ENCODE results near the gene CCDC17. TPM values are rescaled to one million over a fixed set of nuclear protein-coding genes. Genes with fewer than 3 reads are reported as not detected.

Gene CCDC17
- polyA plus RNA-seq, 2 of the 4 experiments (the other 2 are of a cell fraction) = 0.26 to 0.50 TPM

DNA sequence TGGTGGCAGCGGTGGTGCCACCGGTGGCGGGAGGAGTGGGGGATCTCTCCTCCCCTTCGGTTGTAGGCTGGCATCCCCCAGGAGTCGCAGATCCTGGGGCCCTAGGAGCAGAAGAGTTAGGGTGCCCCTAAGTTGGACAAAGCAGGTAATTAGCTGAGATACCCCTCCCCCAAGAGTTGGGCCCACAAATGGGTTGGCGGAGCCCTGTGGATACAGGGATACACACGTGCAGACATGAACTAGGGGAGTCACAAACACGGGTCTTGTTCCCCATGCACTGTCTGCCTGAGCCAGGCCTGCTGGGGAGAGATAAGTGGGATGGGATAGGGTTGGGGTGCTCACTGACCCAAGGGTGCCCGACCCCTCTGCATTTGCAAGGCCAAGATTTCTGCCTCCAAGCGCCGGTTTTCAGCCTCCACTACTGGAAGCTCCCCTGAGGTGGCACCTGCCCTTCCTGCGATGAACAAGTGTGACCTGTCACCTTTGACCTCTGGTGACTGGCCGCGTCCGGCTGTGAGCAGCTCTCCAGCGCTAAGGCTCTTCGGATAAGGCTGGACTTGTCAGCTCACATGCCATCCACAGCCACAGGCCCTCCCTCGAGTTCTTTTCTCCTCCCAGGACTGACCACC is 1.8 kb downstream of the CCDC17 start:
- peak in 1 of 2 experiments; percentile 7 for DNase-seq (ENCODE audit: low read depth in 1 of 2, low spot score in 1 of 2)
- CTCF ChIA-PET = no interaction called here
- POLR2A ChIA-PET = no interaction called here
- Histone ChIP-seq H3K27ac (no peak overlapping the region), H3K4me2 (no peak overlapping the region), H3K4me3 (no peak overlapping the region), H3K4me1 (no peaks in the 10 kb centered on the region), H3K9me3 (no peaks in the 10 kb centered on the region)
- TF ChIP-seq, protein P1, sequence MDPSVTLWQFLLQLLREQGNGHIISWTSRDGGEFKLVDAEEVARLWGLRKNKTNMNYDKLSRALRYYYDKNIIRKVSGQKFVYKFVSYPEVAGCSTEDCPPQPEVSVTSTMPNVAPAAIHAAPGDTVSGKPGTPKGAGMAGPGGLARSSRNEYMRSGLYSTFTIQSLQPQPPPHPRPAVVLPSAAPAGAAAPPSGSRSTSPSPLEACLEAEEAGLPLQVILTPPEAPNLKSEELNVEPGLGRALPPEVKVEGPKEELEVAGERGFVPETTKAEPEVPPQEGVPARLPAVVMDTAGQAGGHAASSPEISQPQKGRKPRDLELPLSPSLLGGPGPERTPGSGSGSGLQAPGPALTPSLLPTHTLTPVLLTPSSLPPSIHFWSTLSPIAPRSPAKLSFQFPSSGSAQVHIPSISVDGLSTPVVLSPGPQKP (IDR thresholded peaks at IDR 0.05; ENCODE audit: low read depth, low read length) = no peak
- TF ChIP-seq TP53 (CRISPR knock-in tag; IDR thresholded peaks at IDR 0.05) (no peak), BHLHE40 (IDR thresholded peaks at IDR 0.05; ENCODE audit: low read depth, low read length) (no peak), ZNF302 (CRISPR knock-in tag; IDR thresholded peaks at IDR 0.05) (no peak), GATA3 (IDR thresholded peaks at IDR 0.05; ENCODE audit: borderline replicate concordance) (no peak), SMC3 (IDR thresholded peaks at IDR 0.05) (no peak), TFCP2L1 (CRISPR knock-in tag; IDR thresholded peaks at IDR 0.05) (no peak), JUN (IDR thresholded peaks at IDR 0.05) (no peak), FOSB (CRISPR knock-in tag; IDR thresholded peaks at IDR 0.05) (no peak), ZC3H11A (IDR thresholded peaks at IDR 0.05) (no peak), EP300 (IDR thresholded peaks at IDR 0.05) (no peak), ZSCAN20 (CRISPR knock-in tag; IDR thresholded peaks at IDR 0.05) (no peak)
- TF ChIP-seq, protein P2, sequence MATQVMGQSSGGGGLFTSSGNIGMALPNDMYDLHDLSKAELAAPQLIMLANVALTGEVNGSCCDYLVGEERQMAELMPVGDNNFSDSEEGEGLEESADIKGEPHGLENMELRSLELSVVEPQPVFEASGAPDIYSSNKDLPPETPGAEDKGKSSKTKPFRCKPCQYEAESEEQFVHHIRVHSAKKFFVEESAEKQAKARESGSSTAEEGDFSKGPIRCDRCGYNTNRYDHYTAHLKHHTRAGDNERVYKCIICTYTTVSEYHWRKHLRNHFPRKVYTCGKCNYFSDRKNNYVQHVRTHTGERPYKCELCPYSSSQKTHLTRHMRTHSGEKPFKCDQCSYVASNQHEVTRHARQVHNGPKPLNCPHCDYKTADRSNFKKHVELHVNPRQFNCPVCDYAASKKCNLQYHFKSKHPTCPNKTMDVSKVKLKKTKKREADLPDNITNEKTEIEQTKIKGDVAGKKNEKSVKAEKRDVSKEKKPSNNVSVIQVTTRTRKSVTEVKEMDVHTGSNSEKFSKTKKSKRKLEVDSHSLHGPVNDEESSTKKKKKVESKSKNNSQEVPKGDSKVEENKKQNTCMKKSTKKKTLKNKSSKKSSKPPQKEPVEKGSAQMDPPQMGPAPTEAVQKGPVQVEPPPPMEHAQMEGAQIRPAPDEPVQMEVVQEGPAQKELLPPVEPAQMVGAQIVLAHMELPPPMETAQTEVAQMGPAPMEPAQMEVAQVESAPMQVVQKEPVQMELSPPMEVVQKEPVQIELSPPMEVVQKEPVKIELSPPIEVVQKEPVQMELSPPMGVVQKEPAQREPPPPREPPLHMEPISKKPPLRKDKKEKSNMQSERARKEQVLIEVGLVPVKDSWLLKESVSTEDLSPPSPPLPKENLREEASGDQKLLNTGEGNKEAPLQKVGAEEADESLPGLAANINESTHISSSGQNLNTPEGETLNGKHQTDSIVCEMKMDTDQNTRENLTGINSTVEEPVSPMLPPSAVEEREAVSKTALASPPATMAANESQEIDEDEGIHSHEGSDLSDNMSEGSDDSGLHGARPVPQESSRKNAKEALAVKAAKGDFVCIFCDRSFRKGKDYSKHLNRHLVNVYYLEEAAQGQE (IDR thresholded peaks at IDR 0.05) = no peak
- TF ChIP-seq, protein P3, sequence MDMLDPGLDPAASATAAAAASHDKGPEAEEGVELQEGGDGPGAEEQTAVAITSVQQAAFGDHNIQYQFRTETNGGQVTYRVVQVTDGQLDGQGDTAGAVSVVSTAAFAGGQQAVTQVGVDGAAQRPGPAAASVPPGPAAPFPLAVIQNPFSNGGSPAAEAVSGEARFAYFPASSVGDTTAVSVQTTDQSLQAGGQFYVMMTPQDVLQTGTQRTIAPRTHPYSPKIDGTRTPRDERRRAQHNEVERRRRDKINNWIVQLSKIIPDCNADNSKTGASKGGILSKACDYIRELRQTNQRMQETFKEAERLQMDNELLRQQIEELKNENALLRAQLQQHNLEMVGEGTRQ (IDR thresholded peaks at IDR 0.05) = no peak
- no peak for FAIRE-seq
- ATAC-seq = peak in 1 of 2 experiments; percentile 9; a peak in 3 of 6 replicates
- WGBS (ENCODE audit: missing lambda C conversion rate) = 84% methylated on average over 15 of the region's 18 CpGs

DNA sequence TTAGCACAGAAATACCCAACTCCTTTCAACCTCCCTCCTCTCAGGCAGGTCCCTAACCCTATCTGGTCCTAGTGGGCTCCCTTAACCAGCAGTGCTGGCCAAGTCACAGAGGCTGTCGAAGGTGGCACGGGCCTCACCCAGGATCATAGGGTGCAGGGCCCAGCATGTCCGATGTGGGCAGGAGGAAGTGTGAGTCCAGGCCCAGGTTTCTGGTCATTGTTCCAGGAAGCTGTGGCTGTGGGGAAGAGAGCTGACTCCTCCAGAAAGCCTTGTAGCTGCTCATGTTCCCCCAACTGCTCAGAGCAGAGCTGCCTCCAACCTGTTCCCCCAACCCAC is 2.4 kb downstream of the CCDC17 start:
- ChIA-PET CTCF (no interaction called here), POLR2A (no interaction called here)

More for the DNA sequence above, 2.4 kb downstream of the CCDC17 start:
- TF ChIP-seq ZFP36 (IDR thresholded peaks at IDR 0.05; ENCODE audit: borderline replicate concordance, partially characterized antibody) (no peak), TP53 (CRISPR knock-in tag; IDR thresholded peaks at IDR 0.05) (no peak), POLR2AphosphoS2 (conservative IDR thresholded peaks at IDR 0.05; ENCODE audit: low read length) (no peak), ZC3H11A (IDR thresholded peaks at IDR 0.05) (no peak), FOSL2 (IDR thresholded peaks at IDR 0.05) (no peak), FOSL2 (CRISPR knock-in tag; IDR thresholded peaks at IDR 0.05) (no peak), RARB (CRISPR knock-in tag; IDR thresholded peaks at IDR 0.05) (no peak), ZSCAN20 (CRISPR knock-in tag; IDR thresholded peaks at IDR 0.05) (no peak), FOSB (CRISPR knock-in tag; IDR thresholded peaks at IDR 0.05) (no peak), RAD21 (conservative IDR thresholded peaks at IDR 0.05 in 1 of 2, IDR thresholded peaks at IDR 0.05 in 1 of 2) (no peak)
- TF ChIP-seq, protein P4, sequence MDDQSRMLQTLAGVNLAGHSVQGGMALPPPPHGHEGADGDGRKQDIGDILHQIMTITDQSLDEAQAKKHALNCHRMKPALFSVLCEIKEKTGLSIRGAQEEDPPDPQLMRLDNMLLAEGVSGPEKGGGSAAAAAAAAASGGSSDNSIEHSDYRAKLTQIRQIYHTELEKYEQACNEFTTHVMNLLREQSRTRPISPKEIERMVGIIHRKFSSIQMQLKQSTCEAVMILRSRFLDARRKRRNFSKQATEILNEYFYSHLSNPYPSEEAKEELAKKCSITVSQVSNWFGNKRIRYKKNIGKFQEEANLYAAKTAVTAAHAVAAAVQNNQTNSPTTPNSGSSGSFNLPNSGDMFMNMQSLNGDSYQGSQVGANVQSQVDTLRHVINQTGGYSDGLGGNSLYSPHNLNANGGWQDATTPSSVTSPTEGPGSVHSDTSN (IDR thresholded peaks at IDR 0.05) = no peak
- TF ChIP-seq, protein P5, sequence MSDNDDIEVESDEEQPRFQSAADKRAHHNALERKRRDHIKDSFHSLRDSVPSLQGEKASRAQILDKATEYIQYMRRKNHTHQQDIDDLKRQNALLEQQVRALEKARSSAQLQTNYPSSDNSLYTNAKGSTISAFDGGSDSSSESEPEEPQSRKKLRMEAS (IDR thresholded peaks at IDR 0.05) = no peak
- H3K27ac ChIP-seq = no peak overlapping the region
- H3K4me1 ChIP-seq = no peaks in the 10 kb centered on the region
- ATAC-seq (peak; percentile 7 to 21; a peak in 3 of 6 replicates), FAIRE-seq (no peak), DNase-seq (ENCODE audit: low read depth in 1 of 2, low spot score in 1 of 2) (no peak)
- H3K4me3 ChIP-seq = no peak overlapping the region
- no peaks in the 10 kb centered on the region for H3K9me3 ChIP-seq
- 100% methylated on average over 1 of the region's 3 CpGs for WGBS (ENCODE audit: missing lambda C conversion rate)
- no peak overlapping the region for H3K4me2 ChIP-seq

Data from A549 (cell line).